DOHH2 (cell line): ENCODE data around the gene HSPG2.

Source experiments
- CTCF ChIP-seq: fragments of 200-600 bp; sonication (generic); IDR thresholded peaks from one replicate; pipeline ENCODE4 v1.5.1; 2014; ENCODE audit warnings: antibody characterized with exemption, mild to moderate bottlenecking, low read depth, low read length; ENCODE audit not compliant: poor library complexity, severe bottlenecking
- EZH2phosphoT487 ChIP-seq: fragments of 200-600 bp; sonication (generic); IDR thresholded peaks from 2 replicates; pipeline ENCODE4 v1.6.1; 2017; ENCODE audit warnings: borderline replicate concordance, mild to moderate bottlenecking, antibody characterized with exemption, low read length, moderate library complexity, mixed read lengths

- no peak for TF ChIP-seq CTCF
- no peak for TF ChIP-seq EZH2phosphoT487
Observed at GRCh38 chr1:21922090-21923013, 14.8 kb downstream of the HSPG2 start.
